ENCODE data around the gene MBD4.

MBD4 gene

GRCh38 chr3:129462361-129462968 lies 22.7 kb upstream of the MBD4 start:
- DNase-seq: no peak

- DNase-seq: no peak
Measured at GRCh38 chr3:129461461-129462146, 21.9 kb upstream of the MBD4 start.

- DNase-seq: no peak
Measured at GRCh38 chr3:129461022-129461421, 21.3 kb upstream of the MBD4 start.

GRCh38 chr3:129460572-129460971 lies 20.8 kb upstream of the MBD4 start:
- DNase-seq: no peak

GRCh38 chr3:129460155-129460554 lies 20.4 kb upstream of the MBD4 start:
- DNase-seq: no peak

GRCh38 chr3:129453732-129454131 lies 14.0 kb upstream of the MBD4 start:
- DNase-seq: no peak

GRCh38 chr3:129449279-129450115 lies 9.7 kb upstream of the MBD4 start:
- no peak for DNase-seq

- DNase-seq: no peak
Measured at GRCh38 chr3:129448186-129448895, 8.6 kb upstream of the MBD4 start.

- no peak for DNase-seq
Measured at GRCh38 chr3:129446926-129447325, 7.2 kb upstream of the MBD4 start.

GRCh38 chr3:129445471-129445870 lies 5.7 kb upstream of the MBD4 start:
- DNase-seq: no peak

GRCh38 chr3:129442947-129443346 lies 3.2 kb upstream of the MBD4 start:
- no peak for DNase-seq

GRCh38 chr3:129442486-129442885 lies 2.7 kb upstream of the MBD4 start:
- no peak for DNase-seq

GRCh38 chr3:129441782-129442181 lies 2.0 kb upstream of the MBD4 start:
- peak in 1 of 2 experiments; percentile 55 for DNase-seq

- DNase-seq: peak in 1 of 2 experiments; percentile 31
Measured at GRCh38 chr3:129441215-129441614, 1.5 kb upstream of the MBD4 start.

GRCh38 chr3:129440618-129441190 lies 956 bp upstream of the MBD4 start:
- no peak for DNase-seq

GRCh38 chr3:129439226-129439816 lies 427 bp downstream of the MBD4 start:
- peak; percentile 28 to 55 for DNase-seq

GRCh38 chr3:129435367-129435766 lies 4.4 kb downstream of the MBD4 start:
- no peak for DNase-seq

GRCh38 chr3:129434140-129434539 lies 5.6 kb downstream of the MBD4 start:
- DNase-seq: no peak

GRCh38 chr3:129433565-129433964 lies 6.2 kb downstream of the MBD4 start:
- no peak for DNase-seq

GRCh38 chr3:129432671-129433070 lies 7.1 kb downstream of the MBD4 start:
- no peak for DNase-seq

GRCh38 chr3:129432036-129432435 lies 7.7 kb downstream of the MBD4 start:
- no peak for DNase-seq

GRCh38 chr3:129429602-129430001 lies 10.1 kb downstream of the MBD4 start:
- no peak for DNase-seq

GRCh38 chr3:129429080-129429451 lies 10.7 kb downstream of the MBD4 start:
- no peak for DNase-seq
